Measurements from ENCODE around the gene MLYCD.

GRCh38 chr16:83900571-83900970, 1.7 kb downstream of the MLYCD start:
- TF ChIP-seq ZNF311 (tag by site-specific recombination; IDR thresholded peaks at IDR 0.05; ENCODE audit: borderline replicate concordance) (no peak), ZNF302 (tag by site-specific recombination; IDR thresholded peaks at IDR 0.05; ENCODE audit: low read depth) (no peak), WT1 (tag by site-specific recombination; IDR thresholded peaks at IDR 0.05) (no peak), ZNF837 (tag by site-specific recombination; IDR thresholded peaks at IDR 0.05) (no peak), ZBTB7A (tag by site-specific recombination; IDR thresholded peaks at IDR 0.05; ENCODE audit: low read depth) (no peak), PRDM10 (tag by site-specific recombination; IDR thresholded peaks at IDR 0.05) (no peak), ZNF639 (tag by site-specific recombination; IDR thresholded peaks at IDR 0.05) (no peak), ZNF561 (tag by site-specific recombination; IDR thresholded peaks at IDR 0.05; ENCODE audit: borderline replicate concordance) (no peak), HOXA7 (CRISPR knock-in tag; IDR thresholded peaks at IDR 0.05; ENCODE audit: borderline replicate concordance) (no peak), ZNF133 (tag by site-specific recombination; IDR thresholded peaks at IDR 0.05) (no peak)
- TF ChIP-seq, protein P1, sequence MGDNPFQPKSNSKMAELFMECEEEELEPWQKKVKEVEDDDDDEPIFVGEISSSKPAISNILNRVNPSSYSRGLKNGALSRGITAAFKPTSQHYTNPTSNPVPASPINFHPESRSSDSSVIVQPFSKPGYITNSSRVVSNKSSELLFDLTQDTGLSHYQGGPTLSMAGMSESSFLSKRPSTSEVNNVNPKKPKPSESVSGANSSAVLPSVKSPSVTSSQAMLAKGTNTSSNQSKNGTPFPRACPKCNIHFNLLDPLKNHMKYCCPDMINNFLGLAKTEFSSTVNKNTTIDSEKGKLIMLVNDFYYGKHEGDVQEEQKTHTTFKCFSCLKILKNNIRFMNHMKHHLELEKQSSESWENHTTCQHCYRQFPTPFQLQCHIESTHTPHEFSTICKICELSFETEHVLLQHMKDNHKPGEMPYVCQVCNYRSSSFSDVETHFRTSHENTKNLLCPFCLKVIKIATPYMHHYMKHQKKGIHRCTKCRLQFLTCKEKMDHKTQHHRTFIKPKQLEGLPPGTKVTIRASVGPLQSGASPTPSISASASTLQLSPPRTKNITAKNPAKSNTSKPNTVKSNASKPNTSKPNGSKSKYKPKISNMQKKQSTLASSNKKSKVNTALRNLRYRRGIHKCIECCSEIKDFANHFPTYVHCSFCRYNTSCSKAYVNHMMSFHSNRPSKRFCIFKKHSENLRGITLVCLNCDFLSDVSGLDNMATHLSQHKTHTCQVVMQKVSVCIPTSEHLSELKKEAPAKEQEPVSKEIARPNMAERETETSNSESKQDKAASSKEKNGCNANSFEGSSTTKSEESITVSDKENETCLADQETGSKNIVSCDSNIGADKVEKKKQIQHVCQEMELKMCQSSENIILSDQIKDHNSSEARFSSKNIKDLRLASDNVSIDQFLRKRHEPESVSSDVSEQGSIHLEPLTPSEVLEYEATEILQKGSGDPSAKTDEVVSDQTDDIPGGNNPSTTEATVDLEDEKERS (tag by site-specific recombination; IDR thresholded peaks at IDR 0.05) = no peak
- TF ChIP-seq, protein P2, sequence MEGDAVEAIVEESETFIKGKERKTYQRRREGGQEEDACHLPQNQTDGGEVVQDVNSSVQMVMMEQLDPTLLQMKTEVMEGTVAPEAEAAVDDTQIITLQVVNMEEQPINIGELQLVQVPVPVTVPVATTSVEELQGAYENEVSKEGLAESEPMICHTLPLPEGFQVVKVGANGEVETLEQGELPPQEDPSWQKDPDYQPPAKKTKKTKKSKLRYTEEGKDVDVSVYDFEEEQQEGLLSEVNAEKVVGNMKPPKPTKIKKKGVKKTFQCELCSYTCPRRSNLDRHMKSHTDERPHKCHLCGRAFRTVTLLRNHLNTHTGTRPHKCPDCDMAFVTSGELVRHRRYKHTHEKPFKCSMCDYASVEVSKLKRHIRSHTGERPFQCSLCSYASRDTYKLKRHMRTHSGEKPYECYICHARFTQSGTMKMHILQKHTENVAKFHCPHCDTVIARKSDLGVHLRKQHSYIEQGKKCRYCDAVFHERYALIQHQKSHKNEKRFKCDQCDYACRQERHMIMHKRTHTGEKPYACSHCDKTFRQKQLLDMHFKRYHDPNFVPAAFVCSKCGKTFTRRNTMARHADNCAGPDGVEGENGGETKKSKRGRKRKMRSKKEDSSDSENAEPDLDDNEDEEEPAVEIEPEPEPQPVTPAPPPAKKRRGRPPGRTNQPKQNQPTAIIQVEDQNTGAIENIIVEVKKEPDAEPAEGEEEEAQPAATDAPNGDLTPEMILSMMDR (tag by site-specific recombination; IDR thresholded peaks at IDR 0.05) = no peak
- TF ChIP-seq, protein P3, sequence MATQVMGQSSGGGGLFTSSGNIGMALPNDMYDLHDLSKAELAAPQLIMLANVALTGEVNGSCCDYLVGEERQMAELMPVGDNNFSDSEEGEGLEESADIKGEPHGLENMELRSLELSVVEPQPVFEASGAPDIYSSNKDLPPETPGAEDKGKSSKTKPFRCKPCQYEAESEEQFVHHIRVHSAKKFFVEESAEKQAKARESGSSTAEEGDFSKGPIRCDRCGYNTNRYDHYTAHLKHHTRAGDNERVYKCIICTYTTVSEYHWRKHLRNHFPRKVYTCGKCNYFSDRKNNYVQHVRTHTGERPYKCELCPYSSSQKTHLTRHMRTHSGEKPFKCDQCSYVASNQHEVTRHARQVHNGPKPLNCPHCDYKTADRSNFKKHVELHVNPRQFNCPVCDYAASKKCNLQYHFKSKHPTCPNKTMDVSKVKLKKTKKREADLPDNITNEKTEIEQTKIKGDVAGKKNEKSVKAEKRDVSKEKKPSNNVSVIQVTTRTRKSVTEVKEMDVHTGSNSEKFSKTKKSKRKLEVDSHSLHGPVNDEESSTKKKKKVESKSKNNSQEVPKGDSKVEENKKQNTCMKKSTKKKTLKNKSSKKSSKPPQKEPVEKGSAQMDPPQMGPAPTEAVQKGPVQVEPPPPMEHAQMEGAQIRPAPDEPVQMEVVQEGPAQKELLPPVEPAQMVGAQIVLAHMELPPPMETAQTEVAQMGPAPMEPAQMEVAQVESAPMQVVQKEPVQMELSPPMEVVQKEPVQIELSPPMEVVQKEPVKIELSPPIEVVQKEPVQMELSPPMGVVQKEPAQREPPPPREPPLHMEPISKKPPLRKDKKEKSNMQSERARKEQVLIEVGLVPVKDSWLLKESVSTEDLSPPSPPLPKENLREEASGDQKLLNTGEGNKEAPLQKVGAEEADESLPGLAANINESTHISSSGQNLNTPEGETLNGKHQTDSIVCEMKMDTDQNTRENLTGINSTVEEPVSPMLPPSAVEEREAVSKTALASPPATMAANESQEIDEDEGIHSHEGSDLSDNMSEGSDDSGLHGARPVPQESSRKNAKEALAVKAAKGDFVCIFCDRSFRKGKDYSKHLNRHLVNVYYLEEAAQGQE (tag by site-specific recombination; IDR thresholded peaks at IDR 0.05) = no peak
- TF ChIP-seq, protein P4, sequence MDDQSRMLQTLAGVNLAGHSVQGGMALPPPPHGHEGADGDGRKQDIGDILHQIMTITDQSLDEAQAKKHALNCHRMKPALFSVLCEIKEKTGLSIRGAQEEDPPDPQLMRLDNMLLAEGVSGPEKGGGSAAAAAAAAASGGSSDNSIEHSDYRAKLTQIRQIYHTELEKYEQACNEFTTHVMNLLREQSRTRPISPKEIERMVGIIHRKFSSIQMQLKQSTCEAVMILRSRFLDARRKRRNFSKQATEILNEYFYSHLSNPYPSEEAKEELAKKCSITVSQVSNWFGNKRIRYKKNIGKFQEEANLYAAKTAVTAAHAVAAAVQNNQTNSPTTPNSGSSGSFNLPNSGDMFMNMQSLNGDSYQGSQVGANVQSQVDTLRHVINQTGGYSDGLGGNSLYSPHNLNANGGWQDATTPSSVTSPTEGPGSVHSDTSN (CRISPR knock-in tag; IDR thresholded peaks at IDR 0.05) = no peak

Measured in HEK293 (cell line).